ENCODE results near the gene KDM2A.

DNA sequence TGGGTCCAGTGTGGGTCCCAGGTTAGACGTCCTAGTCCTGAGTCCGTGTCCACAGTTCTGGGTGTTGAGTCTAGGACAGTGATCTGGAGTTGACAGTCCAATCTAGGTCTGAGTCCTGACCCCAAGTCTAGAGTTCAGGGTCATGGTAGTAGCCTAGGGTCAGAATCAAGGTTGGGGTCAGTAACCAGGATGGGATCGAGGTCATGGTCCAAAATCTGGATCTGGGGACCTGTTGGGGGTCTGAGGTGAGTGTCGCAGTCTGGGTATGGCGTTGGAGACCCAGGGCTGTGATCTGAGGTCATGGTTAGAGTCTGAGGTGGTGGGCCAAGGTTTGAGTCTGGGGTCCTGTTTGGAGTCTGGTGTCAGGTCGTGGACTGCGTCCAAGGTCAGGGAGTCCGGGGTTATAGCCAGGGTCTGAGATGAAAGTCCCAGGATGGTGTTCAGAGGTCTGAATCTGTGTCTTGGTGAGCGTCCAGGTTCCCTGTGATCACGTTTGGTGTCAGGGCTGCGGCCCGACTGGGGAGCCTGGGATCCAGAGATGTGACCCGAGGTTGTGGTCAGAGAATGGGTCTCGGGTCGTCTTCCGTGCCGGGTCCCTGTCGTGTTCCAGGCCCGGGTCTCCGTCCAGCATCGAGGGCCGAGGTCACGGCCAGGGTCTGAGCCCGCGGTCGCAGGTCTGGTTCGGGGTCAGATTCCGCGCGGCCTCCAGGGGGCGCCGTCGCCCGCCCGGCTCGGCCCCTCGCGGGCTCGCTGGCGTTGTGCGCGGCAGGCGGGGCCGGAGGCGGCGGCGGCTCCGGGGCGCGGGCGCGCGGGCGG is 146.8 kb downstream of the KDM2A start:
- TF ChIP-seq, protein P1, sequence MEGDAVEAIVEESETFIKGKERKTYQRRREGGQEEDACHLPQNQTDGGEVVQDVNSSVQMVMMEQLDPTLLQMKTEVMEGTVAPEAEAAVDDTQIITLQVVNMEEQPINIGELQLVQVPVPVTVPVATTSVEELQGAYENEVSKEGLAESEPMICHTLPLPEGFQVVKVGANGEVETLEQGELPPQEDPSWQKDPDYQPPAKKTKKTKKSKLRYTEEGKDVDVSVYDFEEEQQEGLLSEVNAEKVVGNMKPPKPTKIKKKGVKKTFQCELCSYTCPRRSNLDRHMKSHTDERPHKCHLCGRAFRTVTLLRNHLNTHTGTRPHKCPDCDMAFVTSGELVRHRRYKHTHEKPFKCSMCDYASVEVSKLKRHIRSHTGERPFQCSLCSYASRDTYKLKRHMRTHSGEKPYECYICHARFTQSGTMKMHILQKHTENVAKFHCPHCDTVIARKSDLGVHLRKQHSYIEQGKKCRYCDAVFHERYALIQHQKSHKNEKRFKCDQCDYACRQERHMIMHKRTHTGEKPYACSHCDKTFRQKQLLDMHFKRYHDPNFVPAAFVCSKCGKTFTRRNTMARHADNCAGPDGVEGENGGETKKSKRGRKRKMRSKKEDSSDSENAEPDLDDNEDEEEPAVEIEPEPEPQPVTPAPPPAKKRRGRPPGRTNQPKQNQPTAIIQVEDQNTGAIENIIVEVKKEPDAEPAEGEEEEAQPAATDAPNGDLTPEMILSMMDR (conservative IDR thresholded peaks at IDR 0.05 in 1 of 2, IDR thresholded peaks at IDR 0.05 in 1 of 2; ENCODE audit: extremely low read depth in 1 of 2, insufficient read depth in 1 of 2, low read depth in 1 of 2, low read length in 2 of 2) = peak; percentile 36 to 65
- TF ChIP-seq EZH2 (IDR thresholded peaks at IDR 0.05; ENCODE audit: borderline replicate concordance, low read length) = no peak
